Measurements from ENCODE around the gene IQSEC1.

IQSEC1 gene

GRCh38 chr3:13050446-13050845, 22.8 kb downstream of the IQSEC1 start:
- Histone ChIP-seq H4K8ac (ENCODE audit: low read depth, low read length) (no peak overlapping the region), H3K27ac (replicated peaks; ENCODE audit: low read length) (no peak overlapping the region), H2AK5ac (ENCODE audit: low read depth, low read length) (peak overlapping the region; percentile 47), H3K9ac (ENCODE audit: low read depth, low read length, poor library complexity) (no peak overlapping the region), H3K27me3 (ENCODE audit: control insufficient read depth in 3 of 3, insufficient read depth in 3 of 3, low read depth in 1 of 3, low read length in 3 of 3) (no peaks in the 10 kb centered on the region), H3K18ac (ENCODE audit: low read length) (no peak overlapping the region), H3K23ac (ENCODE audit: low read depth, low read length, poor library complexity) (no peak overlapping the region), H2BK120ac (ENCODE audit: low read depth, low read length) (no peak overlapping the region), H3K4ac (ENCODE audit: low read length) (no peak overlapping the region), H2BK12ac (ENCODE audit: low read length) (no peak overlapping the region), H4K91ac (ENCODE audit: low read depth, low read length, poor library complexity) (no peak overlapping the region), H3K4me2 (ENCODE audit: insufficient read depth, low read length, poor library complexity, severe bottlenecking) (no peak overlapping the region), H3K4me3 (ENCODE audit: low read length in 2 of 2) (no peak overlapping the region), H3K14ac (ENCODE audit: low read length) (no peak overlapping the region), H2BK15ac (ENCODE audit: low read length) (no peak overlapping the region), H3K79me1 (ENCODE audit: low read depth, low read length) (no peaks in the 10 kb centered on the region), H2BK5ac (ENCODE audit: low read length) (no peak overlapping the region), H2AFZ (ENCODE audit: low read length) (no peak overlapping the region), H3K9me3 (replicated peaks in 1 of 2; ENCODE audit: control insufficient read depth in 2 of 2, insufficient read depth in 1 of 2, low read depth in 1 of 2, low read length in 2 of 2) (no peaks in the 10 kb centered on the region), H3K36me3 (replicated peaks in 1 of 2; ENCODE audit: control insufficient read depth in 2 of 2, insufficient read depth in 2 of 2, low read length in 2 of 2) (no peaks in the 10 kb centered on the region), H3K4me1 (ENCODE audit: control insufficient read depth in 2 of 2, insufficient read depth in 1 of 2, low read depth in 1 of 2, low read length in 2 of 2) (peaks cover 23 to 31% of the 10 kb centered on the region in 2 donors)
- DNase-seq (ENCODE audit: low spot score), result no peak
- no CpG with 5 or more reads among the region's 3 CpGs for WGBS, 2 donors (ENCODE audit: extremely low coverage in 2 of 2, insufficient read length in 2 of 2, insufficient replicate concordance in 1 of 2)

- no peak overlapping the region for H3K23ac ChIP-seq (ENCODE audit: low read depth, low read length, poor library complexity)
- peaks cover 31 to 41% of the 10 kb centered on the region in 2 donors for H3K4me1 ChIP-seq (ENCODE audit: control insufficient read depth in 2 of 2, insufficient read depth in 1 of 2, low read depth in 1 of 2, low read length in 2 of 2)
- peak overlapping the region; percentile 8 for H2BK15ac ChIP-seq (ENCODE audit: low read length)
- H2BK12ac ChIP-seq (ENCODE audit: low read length), result no peak overlapping the region
- no peak overlapping the region for H3K14ac ChIP-seq (ENCODE audit: low read length)
- peak overlapping the region; percentile 30 for H3K18ac ChIP-seq (ENCODE audit: low read length)
- H2BK120ac ChIP-seq (ENCODE audit: low read depth, low read length), result no peak overlapping the region
- DNase-seq (ENCODE audit: low spot score), result no peak
- no peak overlapping the region for H4K91ac ChIP-seq (ENCODE audit: low read depth, low read length, poor library complexity)
- no peak overlapping the region for H3K27ac ChIP-seq (replicated peaks; ENCODE audit: low read length)
- H3K9me3 ChIP-seq (replicated peaks in 1 of 2; ENCODE audit: control insufficient read depth in 2 of 2, insufficient read depth in 1 of 2, low read depth in 1 of 2, low read length in 2 of 2), result no peaks in the 10 kb centered on the region
- no peaks in the 10 kb centered on the region for H3K79me1 ChIP-seq (ENCODE audit: low read depth, low read length)
- no peaks in the 10 kb centered on the region for H3K36me3 ChIP-seq (replicated peaks in 1 of 2; ENCODE audit: control insufficient read depth in 2 of 2, insufficient read depth in 2 of 2, low read length in 2 of 2)
- no peak overlapping the region for H3K4me2 ChIP-seq (ENCODE audit: insufficient read depth, low read length, poor library complexity, severe bottlenecking)
- WGBS, 2 donors (ENCODE audit: extremely low coverage in 2 of 2, insufficient read length in 2 of 2, insufficient replicate concordance in 1 of 2), result no CpG with 5 or more reads among the region's 6 CpGs
- H4K8ac ChIP-seq (ENCODE audit: low read depth, low read length), result no peak overlapping the region
- H3K4me3 ChIP-seq (ENCODE audit: low read length in 2 of 2), result no peak overlapping the region
- no peaks in the 10 kb centered on the region for H3K27me3 ChIP-seq (ENCODE audit: control insufficient read depth in 3 of 3, insufficient read depth in 3 of 3, low read depth in 1 of 3, low read length in 3 of 3)
- H3K9ac ChIP-seq (ENCODE audit: low read depth, low read length, poor library complexity), result no peak overlapping the region
- H3K4ac ChIP-seq (ENCODE audit: low read length), result no peak overlapping the region
- peak overlapping the region; percentile 6 for H2AK5ac ChIP-seq (ENCODE audit: low read depth, low read length)
- no peak overlapping the region for H2AFZ ChIP-seq (ENCODE audit: low read length)
- no peak overlapping the region for H2BK5ac ChIP-seq (ENCODE audit: low read length)
Measured at GRCh38 chr3:13049400-13049799, 23.8 kb downstream of the IQSEC1 start.

GRCh38 chr3:13047296-13048165, 25.7 kb downstream of the IQSEC1 start:
- no peaks in the 10 kb centered on the region for H3K9me3 ChIP-seq (replicated peaks in 1 of 2; ENCODE audit: control insufficient read depth in 2 of 2, insufficient read depth in 1 of 2, low read depth in 1 of 2, low read length in 2 of 2)
- H2BK15ac ChIP-seq (ENCODE audit: low read length), result no peak overlapping the region
- no peak overlapping the region for H2BK120ac ChIP-seq (ENCODE audit: low read depth, low read length)
- no peaks in the 10 kb centered on the region for H3K36me3 ChIP-seq (replicated peaks in 1 of 2; ENCODE audit: control insufficient read depth in 2 of 2, insufficient read depth in 2 of 2, low read length in 2 of 2)
- H3K4me3 ChIP-seq (ENCODE audit: low read length in 2 of 2), result peak overlapping the region in 1 of 2 donors; percentile 4
- no peak overlapping the region for H3K4ac ChIP-seq (ENCODE audit: low read length)
- no peaks in the 10 kb centered on the region for H3K79me1 ChIP-seq (ENCODE audit: low read depth, low read length)
- peaks cover 50 to 56% of the 10 kb centered on the region in 2 donors for H3K4me1 ChIP-seq (ENCODE audit: control insufficient read depth in 2 of 2, insufficient read depth in 1 of 2, low read depth in 1 of 2, low read length in 2 of 2)
- peak overlapping the region; percentile 27 for H2BK5ac ChIP-seq (ENCODE audit: low read length)
- peak overlapping the region; percentile 50 for H2AFZ ChIP-seq (ENCODE audit: low read length)
- H2AK5ac ChIP-seq (ENCODE audit: low read depth, low read length), result peak overlapping the region; percentile 53
- no peak overlapping the region for H4K91ac ChIP-seq (ENCODE audit: low read depth, low read length, poor library complexity)
- no peak overlapping the region for H3K27ac ChIP-seq (replicated peaks; ENCODE audit: low read length)
- H3K27me3 ChIP-seq (ENCODE audit: control insufficient read depth in 3 of 3, insufficient read depth in 3 of 3, low read depth in 1 of 3, low read length in 3 of 3), result no peaks in the 10 kb centered on the region
- H3K23ac ChIP-seq (ENCODE audit: low read depth, low read length, poor library complexity), result no peak overlapping the region
- peak overlapping the region; percentile 36 for H2BK12ac ChIP-seq (ENCODE audit: low read length)
- peak overlapping the region; percentile 46 for H3K18ac ChIP-seq (ENCODE audit: low read length)
- WGBS, 2 donors (ENCODE audit: extremely low coverage in 2 of 2, insufficient read length in 2 of 2, insufficient replicate concordance in 1 of 2), result no CpG with 5 or more reads among the region's 11 CpGs
- no peak overlapping the region for H4K8ac ChIP-seq (ENCODE audit: low read depth, low read length)
- no peak overlapping the region for H3K4me2 ChIP-seq (ENCODE audit: insufficient read depth, low read length, poor library complexity, severe bottlenecking)
- no peak overlapping the region for H3K14ac ChIP-seq (ENCODE audit: low read length)
- DNase-seq (ENCODE audit: low spot score), result no peak
- no peak overlapping the region for H3K9ac ChIP-seq (ENCODE audit: low read depth, low read length, poor library complexity)

GRCh38 chr3:13046569-13047274, 26.5 kb downstream of the IQSEC1 start:
- Histone ChIP-seq H2BK5ac (ENCODE audit: low read length) (peak overlapping the region; percentile 27), H3K4me1 (ENCODE audit: control insufficient read depth in 2 of 2, insufficient read depth in 1 of 2, low read depth in 1 of 2, low read length in 2 of 2) (peaks cover 57 to 58% of the 10 kb centered on the region in 2 donors)

More at GRCh38 chr3:13046569-13047274, 26.5 kb downstream of the IQSEC1 start:
- Histone ChIP-seq H3K14ac (ENCODE audit: low read length) (no peak overlapping the region), H3K79me1 (ENCODE audit: low read depth, low read length) (no peaks in the 10 kb centered on the region), H2AFZ (ENCODE audit: low read length) (peak overlapping the region; percentile 50), H3K4me3 (ENCODE audit: low read length in 2 of 2) (no peak overlapping the region), H3K4ac (ENCODE audit: low read length) (no peak overlapping the region), H3K9me3 (replicated peaks in 1 of 2; ENCODE audit: control insufficient read depth in 2 of 2, insufficient read depth in 1 of 2, low read depth in 1 of 2, low read length in 2 of 2) (no peaks in the 10 kb centered on the region), H3K23ac (ENCODE audit: low read depth, low read length, poor library complexity) (no peak overlapping the region), H2AK5ac (ENCODE audit: low read depth, low read length) (peak overlapping the region; percentile 98), H4K91ac (ENCODE audit: low read depth, low read length, poor library complexity) (no peak overlapping the region), H2BK15ac (ENCODE audit: low read length) (peak overlapping the region; percentile 88), H3K9ac (ENCODE audit: low read depth, low read length, poor library complexity) (no peak overlapping the region), H3K4me2 (ENCODE audit: insufficient read depth, low read length, poor library complexity, severe bottlenecking) (no peak overlapping the region), H2BK120ac (ENCODE audit: low read depth, low read length) (no peak overlapping the region), H4K8ac (ENCODE audit: low read depth, low read length) (no peak overlapping the region), H3K36me3 (replicated peaks in 1 of 2; ENCODE audit: control insufficient read depth in 2 of 2, insufficient read depth in 2 of 2, low read length in 2 of 2) (no peaks in the 10 kb centered on the region), H3K18ac (ENCODE audit: low read length) (peak overlapping the region; percentile 71), H2BK12ac (ENCODE audit: low read length) (peak overlapping the region; percentile 3), H3K27me3 (ENCODE audit: control insufficient read depth in 3 of 3, insufficient read depth in 3 of 3, low read depth in 1 of 3, low read length in 3 of 3) (no peaks in the 10 kb centered on the region), H3K27ac (replicated peaks; ENCODE audit: low read length) (no peak overlapping the region)
- no CpG with 5 or more reads among the region's 15 CpGs for WGBS, 2 donors (ENCODE audit: extremely low coverage in 2 of 2, insufficient read length in 2 of 2, insufficient replicate concordance in 1 of 2)
- DNase-seq (ENCODE audit: low spot score), result no peak
